Measurements from ENCODE around the gene SF3A2. TPM values are rescaled to one million over a fixed set of nuclear protein-coding genes. Genes with fewer than 3 reads are reported as not detected.

Gene SF3A2
- polyA plus RNA-seq, 1 donor from 2014 or later: 37.8 TPM

GRCh38 chr19:2286402-2287140 is 49.9 kb downstream of the SF3A2 start:
- Mint-ChIP-seq H3K36me3 (peaks cover 1% of the 10 kb centered on the region), H3K4me3 (peak overlapping the region in 2 of 4 donors; percentile 58 to 68), H3K27me3 (peaks cover 3% of the 10 kb centered on the region), H3K4me1 (peaks cover 16 to 22% (median 20%) of the 10 kb centered on the region in 3 donors), H3K27ac (peak overlapping the region in 2 of 3 donors; percentile 31 to 89), H3K9me3 (no peaks in the 10 kb centered on the region)

GRCh38 chr19:2287585-2288337 is 51.1 kb downstream of the SF3A2 start:
- Mint-ChIP-seq H3K4me1 (peaks cover 16 to 21% (median 16%) of the 10 kb centered on the region in 3 donors), H3K27me3 (peaks cover 3% of the 10 kb centered on the region), H3K9me3 (no peaks in the 10 kb centered on the region), H3K36me3 (peaks cover 1% of the 10 kb centered on the region), H3K27ac (peak overlapping the region in 2 of 3 donors; percentile 92 to 94), H3K4me3 (peak overlapping the region in 3 of 4 donors; percentile 41 to 92 (median 90))

- Mint-ChIP-seq H3K4me1 (peaks cover 14 to 24% (median 19%) of the 10 kb centered on the region in 3 donors), H3K27ac (peak overlapping the region; percentile 88 to 94 (median 92)), H3K9me3 (no peaks in the 10 kb centered on the region), H3K36me3 (peaks cover 1% of the 10 kb centered on the region), H3K4me3 (peak overlapping the region in 3 of 4 donors; percentile 57 to 92 (median 90)), H3K27me3 (peaks cover 3% of the 10 kb centered on the region)
Observed at GRCh38 chr19:2288338-2288817, 51.8 kb downstream of the SF3A2 start.

GRCh38 chr19:2288818-2289713 is 52.4 kb downstream of the SF3A2 start:
- H3K4me1 Mint-ChIP-seq: peaks cover 17 to 30% (median 23%) of the 10 kb centered on the region in 3 donors
- H3K27me3 Mint-ChIP-seq: peaks cover 3% of the 10 kb centered on the region
- H3K27ac Mint-ChIP-seq: peak overlapping the region; percentile 88 to 94 (median 92)

GRCh38 chr19:2289714-2290435 is 53.3 kb downstream of the SF3A2 start:
- H3K4me3 Mint-ChIP-seq: peak overlapping the region; percentile 89 to 97 (median 91)
- no peaks in the 10 kb centered on the region for H3K9me3 Mint-ChIP-seq
- H3K4me1 Mint-ChIP-seq: peaks cover 20 to 32% (median 24%) of the 10 kb centered on the region in 3 donors
- H3K27ac Mint-ChIP-seq: peak overlapping the region; percentile 88 to 94 (median 92)
- peaks cover 3% of the 10 kb centered on the region for H3K36me3 Mint-ChIP-seq
- H3K27me3 Mint-ChIP-seq: peaks cover 3% of the 10 kb centered on the region

More at GRCh38 chr19:2288818-2289713, 52.4 kb downstream of the SF3A2 start:
- Mint-ChIP-seq H3K36me3 (peaks cover 3% of the 10 kb centered on the region), H3K4me3 (peak overlapping the region; percentile 89 to 97 (median 91)), H3K9me3 (no peaks in the 10 kb centered on the region)

- Mint-ChIP-seq H3K4me3 (peak overlapping the region; percentile 87 to 90 (median 89)), H3K4me1 (peaks cover 24 to 32% (median 28%) of the 10 kb centered on the region in 3 donors), H3K9me3 (no peaks in the 10 kb centered on the region), H3K27me3 (peaks cover 3% of the 10 kb centered on the region), H3K27ac (peak overlapping the region in 2 of 3 donors; percentile 84 to 92), H3K36me3 (peaks cover 5% of the 10 kb centered on the region)
Observed at GRCh38 chr19:2290441-2291184, 54.0 kb downstream of the SF3A2 start.

GRCh38 chr19:2291185-2291751 is 54.6 kb downstream of the SF3A2 start:
- H3K4me1 Mint-ChIP-seq: peaks cover 24 to 32% (median 31%) of the 10 kb centered on the region in 3 donors
- peaks cover 3% of the 10 kb centered on the region for H3K27me3 Mint-ChIP-seq
- H3K27ac Mint-ChIP-seq: peak overlapping the region in 2 of 3 donors; percentile 84 to 92
- H3K36me3 Mint-ChIP-seq: peaks cover 6% of the 10 kb centered on the region
- peak overlapping the region; percentile 87 to 90 (median 89) for H3K4me3 Mint-ChIP-seq
- H3K9me3 Mint-ChIP-seq: no peaks in the 10 kb centered on the region

- peak overlapping the region; percentile 82 to 91 (median 90) for H3K27ac Mint-ChIP-seq
- H3K9me3 Mint-ChIP-seq: no peaks in the 10 kb centered on the region
- H3K4me1 Mint-ChIP-seq: peaks cover 11 to 16% (median 16%) of the 10 kb centered on the region in 3 donors
- peak overlapping the region in 2 of 4 donors; percentile 76 to 80 for H3K4me3 Mint-ChIP-seq
- no peaks in the 10 kb centered on the region for H3K27me3 Mint-ChIP-seq
- H3K36me3 Mint-ChIP-seq: peaks cover 5% of the 10 kb centered on the region
Observed at GRCh38 chr19:2294687-2295335, 58.2 kb downstream of the SF3A2 start.

- Mint-ChIP-seq H3K27me3 (no peaks in the 10 kb centered on the region), H3K9me3 (no peaks in the 10 kb centered on the region), H3K4me3 (no peak overlapping the region), H3K36me3 (peaks cover 5% of the 10 kb centered on the region), H3K4me1 (peaks cover 10 to 21% (median 17%) of the 10 kb centered on the region in 3 donors), H3K27ac (peak overlapping the region in 2 of 3 donors; percentile 74 to 88)
Observed at GRCh38 chr19:2296141-2296540, 59.5 kb downstream of the SF3A2 start.

Other genes with a start within 250 kb of the SF3A2 start
- gene BTBD2, start 221.1 kb upstream of the SF3A2 start, polyA plus RNA-seq: 8.2 TPM
- gene MKNK2, start 185.6 kb upstream of the SF3A2 start, polyA plus RNA-seq: 83.9 TPM
- 136 TPM for gene MOB3A, start 140.5 kb upstream of the SF3A2 start, polyA plus RNA-seq
- gene IZUMO4, start 139.9 kb upstream of the SF3A2 start, polyA plus RNA-seq: 0.83 TPM
- gene AP3D1, start 85.3 kb upstream of the SF3A2 start, polyA plus RNA-seq: 23.7 TPM
- 2.7 TPM for gene DOT1L, start 72.9 kb upstream of the SF3A2 start, polyA plus RNA-seq
- gene PLEKHJ1, start 495 bp upstream of the SF3A2 start, polyA plus RNA-seq: 163 TPM
- 0.15 TPM for gene AMH, start 12.5 kb downstream of the SF3A2 start, polyA plus RNA-seq
- gene JSRP1, start 19.6 kb downstream of the SF3A2 start, polyA plus RNA-seq: 4.3 TPM
- gene PEAK3, start 45.4 kb downstream of the SF3A2 start, polyA plus RNA-seq: 0.26 TPM
- gene LINGO3, start 71.3 kb downstream of the SF3A2 start, polyA plus RNA-seq: 14.7 TPM
- gene LSM7, start 91.8 kb downstream of the SF3A2 start, polyA plus RNA-seq: 308 TPM
- gene SPPL2B, start 91.9 kb downstream of the SF3A2 start, polyA plus RNA-seq: 20.8 TPM
- gene TMPRSS9, start 123.4 kb downstream of the SF3A2 start, polyA plus RNA-seq: not detected
- 69.1 TPM for gene TIMM13, start 190.8 kb downstream of the SF3A2 start, polyA plus RNA-seq
- gene LMNB2, start 220.1 kb downstream of the SF3A2 start, polyA plus RNA-seq: 4.6 TPM
- gene GADD45B, start 239.3 kb downstream of the SF3A2 start, polyA plus RNA-seq: 98.0 TPM

Data from IgD-negative memory B cell (primary cell).